ENCODE measurements around the gene SLC25A19.
"Not testable (repeated sequence)": the region's sequence is repeated elsewhere in the genome, so short reads cannot be mapped to it uniquely, and the experiment has no call there.

SLC25A19 gene

DNA sequence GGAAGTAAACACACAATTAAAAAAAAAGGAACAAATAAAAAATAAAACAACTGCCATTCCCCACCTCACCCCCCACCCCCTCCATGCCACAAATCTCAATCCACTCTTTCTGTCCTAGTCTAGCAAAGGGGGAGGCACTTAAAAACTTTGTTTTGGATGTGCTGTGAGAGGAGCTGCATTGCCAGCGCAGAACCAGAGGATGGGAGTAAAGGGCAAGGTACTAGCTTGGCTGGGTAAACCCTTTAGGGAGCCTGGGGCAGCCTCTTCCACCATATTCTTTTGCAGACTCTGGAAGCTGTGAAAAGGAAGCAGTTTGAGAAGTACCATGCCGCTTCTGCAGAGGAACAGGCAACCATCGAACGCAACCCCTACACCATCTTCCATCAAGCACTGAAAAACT lies 26.2 kb downstream of the SLC25A19 start:
- DNase-seq (ENCODE audit: insufficient read length, low spot score): no peak
- FAIRE-seq: no peak
- TF ChIP-seq POLR2AphosphoS5 (IDR thresholded peaks at IDR 0.05; ENCODE audit: low read depth, low read length) (no peak), POU2F2 (IDR thresholded peaks at IDR 0.05; ENCODE audit: low read depth, low read length) (no peak), SPI1 (IDR thresholded peaks at IDR 0.05; ENCODE audit: low read depth, low read length) (no peak), PAX5 (IDR thresholded peaks at IDR 0.05; ENCODE audit: insufficient read depth, low read length, severe bottlenecking) (no peak), TAF1 (IDR thresholded peaks at IDR 0.05; ENCODE audit: low read depth, low read length) (no peak), POLR2A (IDR thresholded peaks at IDR 0.05; ENCODE audit: low read depth, low read length) (no peak)

DNA sequence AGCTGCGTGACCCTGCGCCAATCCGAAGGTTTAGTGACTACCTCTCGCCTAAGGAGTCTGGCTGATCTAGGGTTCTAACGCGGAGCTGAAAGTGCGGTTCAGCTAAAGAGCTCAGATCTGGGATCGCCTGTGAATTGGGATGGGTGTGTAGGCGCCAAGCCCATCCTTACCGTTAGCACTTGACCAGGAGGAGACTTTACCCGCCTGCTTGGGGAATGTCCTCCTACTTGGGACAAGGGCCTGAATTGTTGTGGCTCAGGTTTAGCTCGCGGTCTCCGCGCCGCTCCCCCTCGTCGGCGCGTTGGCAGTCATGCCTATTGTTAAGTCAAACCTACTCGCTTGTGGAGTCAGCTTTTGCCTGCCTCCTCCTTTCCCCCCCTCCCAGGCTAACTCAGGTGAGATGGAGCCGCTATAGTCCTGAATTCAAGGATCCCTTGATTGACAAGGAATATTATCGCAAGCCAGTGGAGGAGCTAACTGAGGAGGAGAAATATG lies 27.1 kb downstream of the SLC25A19 start:
- FAIRE-seq (peak; percentile 66), DNase-seq (ENCODE audit: insufficient read length, low spot score) (no peak)
- TF ChIP-seq TAF1 (IDR thresholded peaks at IDR 0.05; ENCODE audit: low read depth, low read length) (no peak), POU2F2 (IDR thresholded peaks at IDR 0.05; ENCODE audit: low read depth, low read length) (no peak), PAX5 (IDR thresholded peaks at IDR 0.05; ENCODE audit: insufficient read depth, low read length, severe bottlenecking) (no peak), SPI1 (IDR thresholded peaks at IDR 0.05; ENCODE audit: low read depth, low read length) (no peak), POLR2AphosphoS5 (IDR thresholded peaks at IDR 0.05; ENCODE audit: low read depth, low read length) (no peak), POLR2A (IDR thresholded peaks at IDR 0.05; ENCODE audit: low read depth, low read length) (no peak)

DNA sequence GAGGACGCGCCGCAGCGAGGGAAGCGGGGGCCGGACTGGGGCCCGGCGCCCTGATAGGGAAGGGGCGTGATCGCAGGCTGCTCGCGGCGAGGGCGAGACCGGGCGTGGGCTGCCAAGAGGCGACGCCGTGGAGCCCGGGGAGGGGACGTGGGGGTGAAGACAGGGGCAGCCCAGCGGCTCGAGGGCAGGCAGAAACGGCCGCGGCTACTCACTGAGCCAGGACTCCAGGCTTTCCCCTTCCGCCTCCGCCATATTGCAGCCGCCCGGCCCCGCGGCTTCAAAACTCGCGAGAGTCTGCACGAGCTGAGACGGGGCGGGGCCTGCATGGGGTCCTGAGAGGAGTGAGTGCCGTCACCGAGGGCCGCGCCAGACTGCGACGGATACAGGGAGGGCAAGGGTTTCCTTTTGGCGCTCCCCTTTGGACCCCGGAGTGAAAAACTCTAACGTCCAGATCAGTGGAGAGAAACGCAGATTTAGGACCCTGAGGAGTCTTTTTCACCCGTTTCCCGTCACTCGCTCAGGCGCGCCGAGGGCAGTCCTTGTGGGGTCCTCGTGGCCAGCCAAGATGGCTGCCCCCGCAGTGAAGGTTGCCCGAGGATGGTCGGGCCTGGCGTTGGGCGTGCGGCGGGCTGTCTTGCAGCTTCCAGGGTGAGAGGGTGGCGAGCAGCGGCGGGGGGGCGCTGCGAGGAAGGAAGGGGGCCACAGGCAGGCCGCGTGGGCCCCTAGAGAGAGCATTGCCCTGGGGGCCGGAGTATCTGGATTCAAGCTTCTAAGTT lies 27.7 kb downstream of the SLC25A19 start, which contains the start of the genes GGA3 and MRPS7:
Gene GGA3, minus strand, starts transcription at position 271 of the 776 bp plus-strand sequence. Its CDS starts 19 bp downstream, at position 252.
Gene MRPS7, plus strand, starts transcription at position 544 of the 776 bp plus-strand sequence. Its CDS starts 22 bp downstream, at position 566.
- TF ChIP-seq TAF1 (IDR thresholded peaks at IDR 0.05; ENCODE audit: low read depth, low read length) (peak; percentile 94), POLR2AphosphoS5 (IDR thresholded peaks at IDR 0.05; ENCODE audit: low read depth, low read length) (peak; percentile 77), POLR2A (IDR thresholded peaks at IDR 0.05; ENCODE audit: low read depth, low read length) (peak; percentile 76), PAX5 (IDR thresholded peaks at IDR 0.05; ENCODE audit: insufficient read depth, low read length, severe bottlenecking) (no peak), SPI1 (IDR thresholded peaks at IDR 0.05; ENCODE audit: low read depth, low read length) (no peak), POU2F2 (IDR thresholded peaks at IDR 0.05; ENCODE audit: low read depth, low read length) (peak; percentile 40; the same call in 1 of the 2 replicates)
- DNase-seq (ENCODE audit: insufficient read length, low spot score) (peak; percentile 91), FAIRE-seq (peak; percentile 86)

DNA sequence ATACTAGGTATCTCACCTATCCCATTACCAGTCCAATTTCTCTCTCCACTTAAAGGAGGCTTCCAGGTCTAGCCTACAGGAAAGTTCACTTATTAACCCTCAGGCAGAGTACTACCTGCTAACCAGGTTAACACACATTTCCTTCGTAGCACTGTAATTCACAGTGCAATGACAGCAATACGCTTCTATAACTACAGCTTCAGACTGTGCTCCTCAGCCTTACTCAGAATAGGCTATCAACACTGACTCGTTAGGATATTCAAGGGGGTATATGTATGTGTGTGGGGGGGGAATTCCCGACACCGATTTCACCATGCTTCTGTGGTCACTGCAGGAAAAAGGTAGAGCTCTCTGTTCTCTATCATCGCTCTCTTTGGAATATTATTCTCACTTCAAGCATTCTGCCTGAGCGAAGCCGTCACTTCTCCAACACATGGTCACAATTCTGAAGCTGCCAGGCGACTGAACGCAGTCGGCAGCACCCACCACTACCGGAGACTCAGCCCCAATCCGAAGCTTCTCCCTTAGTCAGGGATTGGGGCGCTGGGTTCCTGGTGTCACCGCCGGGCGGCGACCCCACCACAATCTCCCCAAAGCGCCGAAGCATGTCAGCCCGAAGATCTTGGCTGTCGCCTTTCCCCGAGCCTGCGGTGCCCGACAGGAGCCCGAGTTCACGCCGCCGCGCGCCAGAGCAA lies 28.4 kb downstream of the SLC25A19 start:
- FAIRE-seq (peak; percentile 66), DNase-seq (ENCODE audit: insufficient read length, low spot score) (no peak)
- TF ChIP-seq TAF1 (IDR thresholded peaks at IDR 0.05; ENCODE audit: low read depth, low read length) (peak; percentile 26; the same call in 1 of the 2 replicates), POLR2AphosphoS5 (IDR thresholded peaks at IDR 0.05; ENCODE audit: low read depth, low read length) (peak; percentile 50; the same call in 1 of the 2 replicates), POLR2A (IDR thresholded peaks at IDR 0.05; ENCODE audit: low read depth, low read length) (peak; percentile 50; the same call in 1 of the 2 replicates), PAX5 (IDR thresholded peaks at IDR 0.05; ENCODE audit: insufficient read depth, low read length, severe bottlenecking) (no peak), POU2F2 (IDR thresholded peaks at IDR 0.05; ENCODE audit: low read depth, low read length) (no peak), SPI1 (IDR thresholded peaks at IDR 0.05; ENCODE audit: low read depth, low read length) (no peak)

DNA sequence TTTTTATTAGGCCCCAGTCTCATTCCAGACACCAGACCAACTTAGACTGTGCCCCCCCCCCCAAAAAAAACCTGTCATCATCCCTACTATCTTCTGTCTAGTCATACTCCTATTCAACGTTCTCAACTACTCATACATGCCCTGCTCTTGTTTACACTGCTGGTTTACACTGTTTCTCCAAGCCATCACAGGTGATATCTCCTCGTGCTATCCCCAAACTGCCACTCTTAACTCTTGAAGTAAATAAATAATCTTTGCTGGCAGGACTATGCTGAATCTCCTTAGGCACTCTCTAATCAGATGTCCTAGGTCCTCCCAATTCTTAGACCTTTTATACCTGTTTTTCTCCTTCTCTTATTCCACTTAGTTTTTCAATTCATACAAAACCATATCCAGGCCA lies 32.0 kb downstream of the SLC25A19 start:
- not testable (repeated sequence) for DNase-seq (ENCODE audit: insufficient read length, low spot score); FAIRE-seq

DNA sequence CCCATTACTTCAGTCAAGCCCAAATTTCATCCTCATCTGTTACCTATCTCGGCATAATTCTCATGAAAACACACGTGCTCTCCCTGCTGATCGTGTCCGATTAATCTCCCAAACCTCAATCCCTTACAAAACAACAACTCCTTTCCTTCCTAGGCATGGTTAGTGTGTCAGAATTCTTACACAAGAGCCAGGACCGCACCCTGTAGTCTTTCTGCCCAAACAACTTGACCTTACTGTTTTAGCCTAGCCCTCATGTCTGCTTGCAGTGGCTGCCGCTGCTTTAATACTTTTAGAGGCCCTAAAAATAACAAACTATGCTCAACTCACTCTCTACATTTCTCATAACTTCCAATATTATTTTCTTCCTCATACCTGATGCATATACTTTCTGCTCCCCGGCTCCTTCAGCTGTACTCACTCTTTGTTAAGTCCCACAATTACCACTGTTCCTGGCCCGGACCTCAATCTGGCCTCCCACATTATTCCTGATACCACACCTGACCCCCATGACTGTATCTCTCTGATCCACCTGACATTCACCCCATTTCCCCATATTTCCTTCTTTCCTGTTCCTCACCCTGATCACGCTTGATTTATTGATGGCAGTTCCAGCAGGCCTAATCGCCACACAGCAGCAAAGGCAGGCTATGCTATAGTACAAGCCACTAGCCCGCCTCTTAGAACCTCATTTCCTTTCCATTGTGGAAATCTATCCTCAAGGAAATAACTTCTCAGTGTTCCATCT lies 33.1 kb downstream of the SLC25A19 start:
- not testable (repeated sequence) for FAIRE-seq

DNA sequence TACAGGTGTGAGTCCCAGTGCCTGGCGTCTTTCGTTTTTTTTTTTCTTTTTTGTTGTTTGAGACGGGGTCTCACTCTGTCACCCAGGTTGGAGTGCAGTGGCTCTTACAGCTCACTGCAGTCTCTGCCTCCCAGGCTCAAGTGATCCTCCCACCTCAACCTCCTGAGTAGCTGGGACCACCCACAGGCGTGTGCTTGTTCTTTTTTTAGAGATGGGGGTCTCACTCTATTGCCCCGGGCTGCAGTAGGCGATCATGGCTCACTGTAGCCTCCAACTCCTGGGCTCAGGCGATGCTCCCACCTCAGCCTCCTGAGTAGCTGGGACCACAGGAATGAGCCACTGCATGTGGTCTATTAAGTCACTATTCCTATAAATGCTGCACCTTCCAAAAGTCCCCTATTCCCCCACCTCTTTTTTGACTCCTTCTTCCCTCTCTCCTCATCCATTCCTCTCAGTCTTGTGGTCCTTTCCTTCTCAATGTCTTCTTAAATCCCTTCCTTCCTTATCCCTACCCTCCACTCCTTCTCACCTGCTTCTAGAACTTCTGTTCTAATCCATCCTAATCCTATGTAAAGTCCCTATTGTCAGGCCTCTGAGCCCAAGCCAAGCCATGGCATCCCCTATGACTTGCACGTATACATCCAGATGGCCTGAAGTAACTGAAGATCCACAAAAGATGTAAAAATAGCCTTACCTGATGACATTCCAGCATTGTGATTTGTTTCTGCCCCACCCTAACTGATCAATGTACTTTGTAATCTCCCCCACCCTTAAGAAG lies 37.0 kb downstream of the SLC25A19 start:
- FAIRE-seq (no peak), DNase-seq (ENCODE audit: insufficient read length, low spot score) (no peak)
- TF ChIP-seq TAF1 (IDR thresholded peaks at IDR 0.05; ENCODE audit: low read depth, low read length) (no peak), POLR2AphosphoS5 (IDR thresholded peaks at IDR 0.05; ENCODE audit: low read depth, low read length) (no peak), POLR2A (IDR thresholded peaks at IDR 0.05; ENCODE audit: low read depth, low read length) (no peak), PAX5 (IDR thresholded peaks at IDR 0.05; ENCODE audit: insufficient read depth, low read length, severe bottlenecking) (no peak), POU2F2 (IDR thresholded peaks at IDR 0.05; ENCODE audit: low read depth, low read length) (no peak), SPI1 (IDR thresholded peaks at IDR 0.05; ENCODE audit: low read depth, low read length) (no peak)

More for the DNA sequence above, 33.1 kb downstream of the SLC25A19 start:
- not testable (repeated sequence) for DNase-seq (ENCODE audit: insufficient read length, low spot score)

DNA sequence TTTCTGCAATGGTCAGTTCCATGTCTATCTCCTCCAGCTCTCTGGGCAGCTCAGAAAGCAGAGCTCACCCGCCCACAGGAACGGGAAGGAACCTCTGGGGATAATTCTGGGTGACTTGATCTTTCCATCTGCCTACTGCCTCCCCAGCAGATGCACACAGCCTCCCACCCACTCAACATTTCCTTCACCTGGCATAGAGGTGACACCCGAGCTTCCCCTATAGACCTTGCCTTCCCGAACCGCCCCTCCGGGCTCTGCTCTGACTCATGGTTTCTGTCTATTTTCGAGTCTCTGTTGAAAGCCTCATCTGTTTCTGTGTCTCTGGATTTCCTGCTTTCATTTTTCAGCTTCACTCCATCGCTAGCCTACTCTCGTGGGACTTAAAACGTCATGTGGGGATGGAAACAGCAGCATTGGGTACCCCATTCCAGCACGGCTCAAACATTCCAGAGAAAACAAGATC lies 39.2 kb downstream of the SLC25A19 start:
- DNase-seq (ENCODE audit: insufficient read length, low spot score) (peak; percentile 71), FAIRE-seq (peak; percentile 72)
- no peak for TF ChIP-seq POLR2A (IDR thresholded peaks at IDR 0.05; ENCODE audit: low read depth, low read length)
- TF ChIP-seq PAX5 (IDR thresholded peaks at IDR 0.05; ENCODE audit: insufficient read depth, low read length, severe bottlenecking): no peak
- no peak for TF ChIP-seq POU2F2 (IDR thresholded peaks at IDR 0.05; ENCODE audit: low read depth, low read length)
- TF ChIP-seq POLR2AphosphoS5 (IDR thresholded peaks at IDR 0.05; ENCODE audit: low read depth, low read length): no peak; the same call in 1 of the 2 replicates
- no peak for TF ChIP-seq SPI1 (IDR thresholded peaks at IDR 0.05; ENCODE audit: low read depth, low read length)
- no peak for TF ChIP-seq TAF1 (IDR thresholded peaks at IDR 0.05; ENCODE audit: low read depth, low read length)

Data from GM12891 (cell line).